ENCODE measurements around the gene OSBPL2. TPM values are rescaled to one million over a fixed set of nuclear protein-coding genes. Genes with fewer than 3 reads are reported as not detected.

The OSBPL2 gene
- polyA plus RNA-seq, 1 donor (not counting 4 experiments of a cell fraction or from before 2014, with no cell fraction given): 15.9 TPM

- Histone ChIP-seq H3K4me2 (ENCODE audit: control insufficient read depth, extremely low read depth, insufficient read depth, low read depth, low read length) (no peak overlapping the region), H3K9me1 (ENCODE audit: control insufficient read depth, extremely low read depth, insufficient read depth, low read length) (no peaks in the 10 kb centered on the region), H3K9ac (ENCODE audit: control insufficient read depth, extremely low read depth, insufficient read depth, low read length) (no peak overlapping the region), H4K20me1 (ENCODE audit: control insufficient read depth, extremely low read depth, insufficient read depth, low read length) (no peaks in the 10 kb centered on the region), H3K79me2 (ENCODE audit: control insufficient read depth, insufficient read depth, low read length) (no peaks in the 10 kb centered on the region), H3K9me3 (ENCODE audit: control insufficient read depth, low read depth, low read length) (no peaks in the 10 kb centered on the region), H3K4me1 (ENCODE audit: control insufficient read depth, extremely low read depth, insufficient read depth, low read length) (no peaks in the 10 kb centered on the region), H3K36me3 (ENCODE audit: control insufficient read depth in 2 of 2, extremely low read depth in 1 of 2, insufficient read depth in 2 of 2, low read length in 2 of 2) (peaks cover 53 to 65% of the 10 kb centered on the region in 2 experiments), H3K27ac (ENCODE audit: control insufficient read depth, insufficient read depth, low read length) (no peak overlapping the region), H2AFZ (ENCODE audit: control insufficient read depth, low read length) (no peak overlapping the region), H3K4me3 (ENCODE audit: control insufficient read depth in 2 of 3, extremely low read depth in 1 of 3, insufficient read depth in 2 of 3, low read depth in 1 of 3, low read length in 3 of 3) (no peak overlapping the region), H3K27me3 (ENCODE audit: control insufficient read depth, extremely low read depth, insufficient read depth, low read length) (no peaks in the 10 kb centered on the region)
- no peak for FAIRE-seq
- TF ChIP-seq CTCF (optimal IDR thresholded peaks at IDR 0.05 in 1 of 3, IDR thresholded peaks at IDR 0.05 in 1 of 3, conservative IDR thresholded peaks at IDR 0.05 in 1 of 3; ENCODE audit: extremely low read depth in 1 of 3, insufficient read depth in 2 of 3, low read length in 3 of 3): no peak
- TF ChIP-seq EZH2 (IDR thresholded peaks at IDR 0.05; ENCODE audit: low read length): no peak
- no peak for DNase-seq (ENCODE audit: low read depth, low spot score)
- dilution Hi-C loops (cut with MboI; ENCODE audit: extremely low pct_ligation_motif_present, low sequenced_read_pairs): no loop called here
Measured at GRCh38 chr20:62329389-62330377, 91.4 kb downstream of the OSBPL2 start.

GRCh38 chr20:62330576-62331317, 92.4 kb downstream of the OSBPL2 start:
- Histone ChIP-seq H2AFZ (ENCODE audit: control insufficient read depth, low read length) (no peak overlapping the region), H4K20me1 (ENCODE audit: control insufficient read depth, extremely low read depth, insufficient read depth, low read length) (no peaks in the 10 kb centered on the region), H3K4me3 (ENCODE audit: control insufficient read depth in 2 of 3, extremely low read depth in 1 of 3, insufficient read depth in 2 of 3, low read depth in 1 of 3, low read length in 3 of 3) (no peak overlapping the region), H3K4me1 (ENCODE audit: control insufficient read depth, extremely low read depth, insufficient read depth, low read length) (no peaks in the 10 kb centered on the region), H3K27ac (ENCODE audit: control insufficient read depth, insufficient read depth, low read length) (no peak overlapping the region), H3K36me3 (ENCODE audit: control insufficient read depth in 2 of 2, extremely low read depth in 1 of 2, insufficient read depth in 2 of 2, low read length in 2 of 2) (peaks cover 48 to 59% of the 10 kb centered on the region in 2 experiments), H3K9me1 (ENCODE audit: control insufficient read depth, extremely low read depth, insufficient read depth, low read length) (no peaks in the 10 kb centered on the region), H3K9me3 (ENCODE audit: control insufficient read depth, low read depth, low read length) (no peaks in the 10 kb centered on the region), H3K27me3 (ENCODE audit: control insufficient read depth, extremely low read depth, insufficient read depth, low read length) (no peaks in the 10 kb centered on the region), H3K4me2 (ENCODE audit: control insufficient read depth, extremely low read depth, insufficient read depth, low read depth, low read length) (no peak overlapping the region), H3K79me2 (ENCODE audit: control insufficient read depth, insufficient read depth, low read length) (no peaks in the 10 kb centered on the region), H3K9ac (ENCODE audit: control insufficient read depth, extremely low read depth, insufficient read depth, low read length) (no peak overlapping the region)
- no peak for DNase-seq (ENCODE audit: low read depth, low spot score)
- no peak for FAIRE-seq
- TF ChIP-seq EZH2 (IDR thresholded peaks at IDR 0.05; ENCODE audit: low read length): no peak
- peak in 1 of 3 experiments; percentile 38 for TF ChIP-seq CTCF (optimal IDR thresholded peaks at IDR 0.05 in 1 of 3, IDR thresholded peaks at IDR 0.05 in 1 of 3, conservative IDR thresholded peaks at IDR 0.05 in 1 of 3; ENCODE audit: extremely low read depth in 1 of 3, insufficient read depth in 2 of 3, low read length in 3 of 3)
- dilution Hi-C loops (cut with MboI; ENCODE audit: extremely low pct_ligation_motif_present, low sequenced_read_pairs): no loop called here

All from keratinocyte (primary cell).